T-helper 17 cell (primary cell): ENCODE data around the gene KDELR3. TPM values are rescaled to one million over a fixed set of nuclear protein-coding genes. Genes with fewer than 3 reads are reported as not detected.

Source experiments
- ATAC-seq: fragments of 150-1000 bp; cut with Tn5 transposase; 2 replicates; pipeline ENCODE4 v1.10.0; 2021; ENCODE audit warnings: mild to moderate bottlenecking, moderate library complexity
- DNase-seq, 3 donors: peaks; one replicate each; pipeline versions ENCODE4 v3.0.0 to v3.0.0-alpha.2; 2020 to 2021
- H3K9me3 ChIP-seq: one replicate; pipeline ENCODE4 v1.7.0; 2013; ENCODE audit warnings: low read length, mild to moderate bottlenecking; ENCODE audit not compliant: control insufficient read depth, poor library complexity, severe bottlenecking
- H3K27ac Mint-ChIP-seq: one replicate; pipeline ENCODE4 v1.8.0; 2022; ENCODE audit warnings: mild to moderate bottlenecking, moderate library complexity, mixed read lengths
- H3K27me3 Mint-ChIP-seq: one replicate; pipeline ENCODE4 v1.8.0; 2022; ENCODE audit warnings: mixed read lengths
- H3K36me3 Mint-ChIP-seq: one replicate; pipeline ENCODE4 v1.8.0; 2022; ENCODE audit warnings: low read depth, mixed read lengths
- H3K4me1 Mint-ChIP-seq: one replicate; pipeline ENCODE4 v1.8.0; 2022; ENCODE audit warnings: mild to moderate bottlenecking, mixed read lengths
- H3K4me3 Mint-ChIP-seq: one replicate; pipeline ENCODE4 v1.8.0; 2022; ENCODE audit warnings: mild to moderate bottlenecking, moderate library complexity, mixed read lengths
- total RNA-seq, 4 donors: library from RNA in 2 of 4; stranded (reverse) in 2 of 4; gene quantifications; one replicate each; pipeline ENCODE4 v1.2.3 and lab custom pipeline; 2022 to 2026

The KDELR3 gene
- total RNA-seq: not detected
- 0.08 to 0.46 reads per million in 2 donors for total RNA-seq (lab: John Stamatoyannopoulos, UW)

- peaks cover 42% of the 10 kb centered on the region for H3K27me3 Mint-ChIP-seq
Measured at GRCh38 chr22:38467904-38468442, at the start of gene KDELR3. TSS of gene KDELR3 (plus strand) at chr22:38468096. CDS start at chr22:38468234, 138 bp downstream.

DNA sequence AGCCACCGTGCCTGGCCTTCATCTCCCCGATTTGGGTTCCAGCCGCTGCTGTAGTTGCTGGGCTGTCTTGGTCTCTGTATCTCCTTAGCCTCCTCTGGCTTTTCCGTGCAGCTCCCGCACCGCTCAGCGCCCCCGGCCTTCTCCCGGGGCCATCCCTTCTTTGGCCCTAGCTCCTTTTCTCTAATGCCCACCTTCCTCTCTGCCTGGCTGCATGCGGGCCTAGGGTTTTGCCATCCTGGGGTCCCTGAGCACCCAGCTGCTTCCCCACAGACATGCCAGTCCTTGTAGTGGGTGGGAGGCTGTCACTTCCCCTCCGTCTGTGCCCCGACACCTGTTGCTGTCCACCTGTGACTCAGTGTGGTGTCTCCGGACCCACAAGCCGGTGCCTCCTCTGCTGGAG lies 49.3 kb upstream of the KDELR3 start:
- no peak for ATAC-seq
- Mint-ChIP-seq H3K4me1 (peaks cover 3% of the 10 kb centered on the region), H3K36me3 (no peaks in the 10 kb centered on the region), H3K27ac (no peak overlapping the region), H3K4me3 (no peak overlapping the region), H3K27me3 (peaks cover 8% of the 10 kb centered on the region)
- DNase-seq: no peak
- no peaks in the 10 kb centered on the region for H3K9me3 ChIP-seq

More at GRCh38 chr22:38467904-38468442, at the start of gene KDELR3:
- H3K4me3 Mint-ChIP-seq: peak within 1 kb of the TSS; percentile 82
- ATAC-seq (peak; percentile 74), DNase-seq (no peak)
- H3K4me1 Mint-ChIP-seq: peaks cover 7% of the 10 kb centered on the region
- peak within 1 kb of the TSS; percentile 87 for H3K27ac Mint-ChIP-seq
- H3K9me3 ChIP-seq: no peaks in the 10 kb centered on the region
- H3K36me3 Mint-ChIP-seq: no peaks in the 10 kb centered on the region

- Mint-ChIP-seq H3K4me3 (no peak overlapping the region), H3K27ac (no peak overlapping the region), H3K4me1 (peaks cover 3% of the 10 kb centered on the region), H3K36me3 (no peaks in the 10 kb centered on the region), H3K27me3 (peaks cover 10% of the 10 kb centered on the region)
- H3K9me3 ChIP-seq: no peaks in the 10 kb centered on the region
- DNase-seq (no peak), ATAC-seq (no peak)
Measured at GRCh38 chr22:38419121-38419857, 48.6 kb upstream of the KDELR3 start.

DNA sequence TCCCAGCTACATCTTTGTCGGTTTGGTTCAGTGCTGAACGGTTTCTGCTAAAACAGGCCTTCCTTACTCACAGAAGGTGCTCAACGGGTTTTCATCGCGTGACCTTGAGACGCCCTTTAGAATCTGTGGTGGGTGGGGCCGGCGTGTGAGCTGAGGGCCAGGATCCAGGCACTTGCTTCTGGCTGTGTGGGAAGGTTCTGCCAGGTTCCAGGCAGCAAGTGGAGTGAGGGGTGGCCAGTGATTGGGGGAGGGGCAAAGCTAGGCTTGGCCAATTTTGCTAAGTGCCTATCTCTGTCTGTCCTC lies 48.1 kb upstream of the KDELR3 start:
- DNase-seq: no peak
- Mint-ChIP-seq H3K27me3 (peaks cover 16% of the 10 kb centered on the region), H3K36me3 (no peaks in the 10 kb centered on the region), H3K27ac (no peak overlapping the region), H3K4me3 (no peak overlapping the region), H3K4me1 (peaks cover 3% of the 10 kb centered on the region)
- no peaks in the 10 kb centered on the region for H3K9me3 ChIP-seq
- no peak for ATAC-seq

GRCh38 chr22:38420734-38421133 lies 47.2 kb upstream of the KDELR3 start:
- Mint-ChIP-seq H3K4me1 (peaks cover 3% of the 10 kb centered on the region), H3K27me3 (peaks cover 16% of the 10 kb centered on the region), H3K27ac (no peak overlapping the region), H3K4me3 (no peak overlapping the region), H3K36me3 (no peaks in the 10 kb centered on the region)
- no peaks in the 10 kb centered on the region for H3K9me3 ChIP-seq
- DNase-seq (no peak), ATAC-seq (no peak)

- peaks cover 3% of the 10 kb centered on the region for H3K4me1 Mint-ChIP-seq
- no peak for DNase-seq
- no peak for ATAC-seq
- no peak overlapping the region for H3K27ac Mint-ChIP-seq
- no peaks in the 10 kb centered on the region for H3K9me3 ChIP-seq
- H3K4me3 Mint-ChIP-seq: no peak overlapping the region
- no peaks in the 10 kb centered on the region for H3K36me3 Mint-ChIP-seq
- peaks cover 16% of the 10 kb centered on the region for H3K27me3 Mint-ChIP-seq
Measured at GRCh38 chr22:38422611-38423511, 45.0 kb upstream of the KDELR3 start.

- Mint-ChIP-seq H3K4me1 (peaks cover 2% of the 10 kb centered on the region), H3K27me3 (peaks cover 13% of the 10 kb centered on the region), H3K4me3 (no peak overlapping the region), H3K36me3 (no peaks in the 10 kb centered on the region), H3K27ac (no peak overlapping the region)
- no peak for ATAC-seq
- no peaks in the 10 kb centered on the region for H3K9me3 ChIP-seq
- DNase-seq: no peak
Measured at GRCh38 chr22:38423512-38424503, 44.1 kb upstream of the KDELR3 start.

DNA sequence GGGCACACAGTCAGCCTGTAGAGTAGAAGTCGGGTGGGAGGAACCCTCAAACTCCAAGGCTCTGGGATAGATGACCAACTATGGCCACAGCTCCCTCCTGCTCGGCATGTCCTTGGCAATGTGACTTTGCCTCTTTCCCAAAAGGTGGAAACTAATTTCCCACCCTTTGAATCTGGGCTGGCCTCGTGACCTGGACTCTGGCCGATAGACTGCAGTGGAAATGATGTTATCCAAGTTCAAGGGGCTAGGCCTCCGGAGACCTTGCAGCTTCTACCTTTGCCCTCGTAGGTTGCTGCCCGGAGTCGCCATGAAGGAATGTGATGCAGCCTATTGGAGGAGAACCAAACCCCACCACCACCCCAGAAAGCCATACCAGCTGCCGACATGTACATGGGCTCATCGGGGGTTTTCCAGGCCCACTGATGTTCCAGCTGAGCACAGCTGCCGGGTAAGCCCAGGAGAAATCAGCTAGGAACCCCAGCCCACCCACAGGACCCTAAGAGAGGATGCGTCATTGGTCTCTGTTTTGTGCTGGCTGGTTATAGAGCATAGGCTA lies 43.3 kb upstream of the KDELR3 start:
- H3K27ac Mint-ChIP-seq: no peak overlapping the region
- H3K36me3 Mint-ChIP-seq: no peaks in the 10 kb centered on the region
- H3K4me3 Mint-ChIP-seq: no peak overlapping the region
- no peak for ATAC-seq
- H3K27me3 Mint-ChIP-seq: peaks cover 8% of the 10 kb centered on the region
- DNase-seq: no peak
- H3K9me3 ChIP-seq: no peaks in the 10 kb centered on the region
- H3K4me1 Mint-ChIP-seq: no peaks in the 10 kb centered on the region

GRCh38 chr22:38426628-38427027 lies 41.3 kb upstream of the KDELR3 start:
- no peaks in the 10 kb centered on the region for H3K36me3 Mint-ChIP-seq
- no peak overlapping the region for H3K27ac Mint-ChIP-seq
- no peaks in the 10 kb centered on the region for H3K4me1 Mint-ChIP-seq
- peaks cover 8% of the 10 kb centered on the region for H3K27me3 Mint-ChIP-seq
- DNase-seq (no peak), ATAC-seq (no peak)
- no peaks in the 10 kb centered on the region for H3K9me3 ChIP-seq
- no peak overlapping the region for H3K4me3 Mint-ChIP-seq

- ATAC-seq (no peak), DNase-seq (no peak)
- H3K36me3 Mint-ChIP-seq: no peaks in the 10 kb centered on the region
- H3K27me3 Mint-ChIP-seq: peaks cover 8% of the 10 kb centered on the region
- no peaks in the 10 kb centered on the region for H3K9me3 ChIP-seq
- H3K27ac Mint-ChIP-seq: no peak overlapping the region
- H3K4me1 Mint-ChIP-seq: no peaks in the 10 kb centered on the region
- H3K4me3 Mint-ChIP-seq: no peak overlapping the region
Measured at GRCh38 chr22:38427465-38427864, 40.4 kb upstream of the KDELR3 start.

DNA sequence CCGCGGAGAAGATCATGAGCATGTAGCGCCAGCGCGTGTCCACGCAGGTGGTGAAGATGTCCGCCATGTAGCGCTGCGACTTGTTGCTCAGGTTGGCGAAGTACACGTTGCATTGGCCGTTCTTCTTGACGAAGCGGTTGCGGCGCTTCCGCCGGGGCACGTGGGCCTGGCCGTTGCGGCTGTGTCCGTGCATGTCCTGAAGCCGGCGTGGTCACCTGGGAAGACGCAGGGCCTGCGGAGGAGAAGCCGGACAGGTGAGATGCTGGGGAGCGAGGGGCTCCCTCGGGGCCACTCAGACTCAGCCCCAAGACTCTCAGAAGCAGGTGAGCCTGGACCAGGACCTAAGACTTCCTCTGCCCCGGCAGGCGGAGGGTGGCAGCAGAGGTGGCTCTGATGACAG lies 40.0 kb upstream of the KDELR3 start:
- no peak for ATAC-seq
- Mint-ChIP-seq H3K36me3 (no peaks in the 10 kb centered on the region), H3K4me1 (no peaks in the 10 kb centered on the region), H3K27me3 (peaks cover 8% of the 10 kb centered on the region), H3K27ac (no peak overlapping the region), H3K4me3 (no peak overlapping the region)
- H3K9me3 ChIP-seq: no peaks in the 10 kb centered on the region
- DNase-seq: no peak

DNA sequence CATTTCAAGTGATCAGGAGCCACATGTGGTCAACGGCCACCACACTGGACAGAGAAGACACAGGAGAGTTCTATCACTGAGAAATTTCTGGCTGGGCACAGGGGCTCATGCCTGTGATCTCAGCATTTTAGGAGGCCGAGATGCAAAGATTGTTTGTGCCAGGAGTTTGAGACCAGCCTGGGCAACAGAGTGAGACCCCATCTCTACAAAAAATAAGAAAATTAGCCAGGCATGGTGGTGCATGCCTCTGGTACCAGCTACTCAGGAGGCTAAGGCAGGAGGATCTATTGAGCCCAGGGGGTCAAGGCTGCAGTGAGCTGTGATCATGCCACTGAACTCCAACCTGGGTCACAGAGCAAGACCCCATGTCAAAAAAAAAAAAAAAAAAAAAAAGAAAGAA lies 39.2 kb upstream of the KDELR3 start:
- Mint-ChIP-seq H3K27ac (no peak overlapping the region), H3K36me3 (no peaks in the 10 kb centered on the region), H3K27me3 (peaks cover 9% of the 10 kb centered on the region), H3K4me1 (no peaks in the 10 kb centered on the region), H3K4me3 (no peak overlapping the region)
- no peaks in the 10 kb centered on the region for H3K9me3 ChIP-seq
- DNase-seq (no peak), ATAC-seq (no peak)
